ENCODE measurements around the gene CRELD1.

Gene CRELD1

GRCh38 chr3:9903904-9904303 is 29.7 kb upstream of the CRELD1 start:
- no peak for DNase-seq (ENCODE audit: low read depth, low spot score)

GRCh38 chr3:9906480-9906879 is 27.2 kb upstream of the CRELD1 start:
- no peak for DNase-seq (ENCODE audit: low read depth, low spot score)

GRCh38 chr3:9908286-9908685 is 25.3 kb upstream of the CRELD1 start:
- no peak for DNase-seq (ENCODE audit: low read depth, low spot score)

- no peak for DNase-seq (ENCODE audit: low read depth, low spot score)
Measured at GRCh38 chr3:9909221-9910013, 24.2 kb upstream of the CRELD1 start.

- no peak for DNase-seq (ENCODE audit: low read depth, low spot score)
Measured at GRCh38 chr3:9911863-9912262, 21.8 kb upstream of the CRELD1 start.

DNA sequence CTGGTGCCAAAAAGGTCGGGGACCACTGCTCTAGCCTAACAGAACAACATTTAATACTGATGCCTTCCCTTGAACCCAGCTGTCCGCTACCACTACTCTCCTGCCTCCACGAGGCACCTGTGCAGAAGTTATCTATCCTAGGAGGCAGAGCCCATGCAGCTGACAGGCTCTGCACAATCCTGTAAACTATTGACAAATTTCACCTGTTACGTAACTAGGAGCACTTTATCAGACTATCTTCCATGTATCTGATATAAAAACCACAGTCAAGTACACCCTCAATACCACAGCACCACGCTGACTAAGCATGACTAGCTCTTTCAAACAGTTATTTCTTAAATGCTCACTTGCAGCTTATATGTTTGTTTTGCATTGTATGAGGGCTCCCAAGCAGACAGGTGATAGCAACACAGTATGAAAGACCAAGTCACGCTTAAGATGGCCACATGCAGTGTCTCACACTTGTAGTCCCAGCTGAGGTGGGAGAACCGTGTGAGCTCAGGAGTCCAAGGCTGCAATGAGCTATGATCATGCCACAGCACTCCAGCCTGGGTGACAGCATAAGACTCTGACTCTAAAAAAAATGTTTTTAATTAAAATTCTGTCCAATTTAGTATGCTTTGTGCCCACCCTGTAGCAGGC is 21.2 kb upstream of the CRELD1 start:
- no peak for DNase-seq (ENCODE audit: low read depth, low spot score)

DNA sequence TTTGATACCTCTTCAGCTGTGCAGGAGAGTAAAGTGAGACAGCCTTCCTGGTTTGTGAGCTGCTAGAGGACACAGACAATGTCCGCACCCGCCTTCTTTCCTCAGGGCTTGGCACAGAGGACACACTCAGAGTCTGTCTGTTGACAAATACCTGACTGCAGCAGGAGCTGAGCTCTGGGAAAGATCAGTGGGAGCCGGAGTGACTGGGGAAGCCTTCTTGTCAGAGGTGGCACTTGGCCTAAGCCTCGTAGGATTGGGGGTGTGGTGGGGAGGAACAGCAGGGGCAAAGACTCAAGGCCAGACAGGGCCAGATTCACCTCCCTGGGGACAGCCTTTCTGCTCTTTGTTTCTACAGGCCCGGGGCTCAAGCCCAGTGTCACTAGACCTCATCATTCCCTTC is 20.0 kb upstream of the CRELD1 start:
- DNase-seq (ENCODE audit: low read depth, low spot score), result no peak

DNA sequence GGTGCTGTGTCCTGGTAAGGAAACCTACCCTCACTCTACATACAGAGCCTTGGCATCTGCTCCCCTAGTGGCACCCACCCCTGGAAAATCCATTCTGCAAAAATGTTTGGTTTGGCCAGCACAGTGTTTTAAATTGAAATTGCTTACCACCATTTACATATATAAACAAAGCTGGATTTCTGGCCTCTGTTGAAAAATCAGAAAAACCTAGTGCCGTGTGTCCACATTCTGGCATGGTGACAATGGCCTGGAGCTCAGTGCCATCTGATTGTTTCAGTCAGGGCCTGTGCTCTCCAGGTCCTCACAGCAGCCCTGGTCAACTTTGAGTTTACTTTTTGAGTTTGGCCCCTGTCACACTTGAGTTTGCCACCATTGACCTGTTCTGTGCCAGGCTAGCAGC is 19.6 kb upstream of the CRELD1 start:
- DNase-seq (ENCODE audit: low read depth, low spot score), result no peak

- no peak for DNase-seq (ENCODE audit: low read depth, low spot score)
Measured at GRCh38 chr3:9914559-9915253, 18.9 kb upstream of the CRELD1 start.

DNA sequence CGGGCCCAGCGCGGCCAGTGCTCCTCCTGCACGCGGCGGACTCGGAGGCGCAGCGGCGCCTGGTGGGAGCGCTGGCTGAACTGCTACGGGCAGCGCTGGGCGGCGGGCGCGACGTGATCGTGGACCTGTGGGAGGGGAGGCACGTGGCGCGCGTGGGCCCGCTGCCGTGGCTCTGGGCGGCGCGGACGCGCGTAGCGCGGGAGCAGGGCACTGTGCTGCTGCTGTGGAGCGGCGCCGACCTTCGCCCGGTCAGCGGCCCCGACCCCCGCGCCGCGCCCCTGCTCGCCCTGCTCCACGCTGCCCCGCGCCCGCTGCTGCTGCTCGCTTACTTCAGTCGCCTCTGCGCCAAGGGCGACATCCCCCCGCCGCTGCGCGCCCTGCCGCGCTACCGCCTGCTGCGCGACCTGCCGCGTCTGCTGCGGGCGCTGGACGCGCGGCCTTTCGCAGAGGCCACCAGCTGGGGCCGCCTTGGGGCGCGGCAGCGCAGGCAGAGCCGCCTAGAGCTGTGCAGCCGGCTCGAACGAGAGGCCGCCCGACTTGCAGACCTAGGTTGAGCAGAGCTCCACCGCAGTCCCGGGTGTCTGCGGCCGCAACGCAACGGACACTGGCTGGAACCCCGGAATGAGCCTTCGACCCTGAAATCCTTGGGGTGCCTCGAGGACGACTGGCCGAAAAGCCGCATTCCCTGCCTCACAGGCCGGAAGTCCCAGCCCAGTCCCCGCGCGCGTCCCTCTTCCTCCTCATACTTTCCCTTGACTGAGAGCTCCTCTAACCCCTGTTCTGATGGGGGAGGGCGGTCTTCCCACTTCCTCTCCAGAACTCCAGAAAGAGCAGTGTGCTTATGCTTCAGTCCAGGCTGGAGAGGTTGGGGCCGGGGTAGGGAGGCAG is 18.1 kb upstream of the CRELD1 start:
- no peak for DNase-seq (ENCODE audit: low read depth, low spot score)

- no peak for DNase-seq (ENCODE audit: low read depth, low spot score)
Measured at GRCh38 chr3:9916346-9916733, 17.3 kb upstream of the CRELD1 start.

GRCh38 chr3:9916734-9917680 is 16.6 kb upstream of the CRELD1 start, which contains the start of gene IL17RC:
Gene IL17RC (plus strand): TSS chr3:9917098. CDS start chr3:9917316, 218 bp downstream.
- DNase-seq (ENCODE audit: low read depth, low spot score), result no peak

- no peak for DNase-seq (ENCODE audit: low read depth, low spot score)
Measured at GRCh38 chr3:9917820-9918219, 15.8 kb upstream of the CRELD1 start.

- DNase-seq (ENCODE audit: low read depth, low spot score), result no peak
Measured at GRCh38 chr3:9918261-9919038, 15.2 kb upstream of the CRELD1 start.

GRCh38 chr3:9928158-9928557 is 5.5 kb upstream of the CRELD1 start:
- no peak for DNase-seq (ENCODE audit: low read depth, low spot score)

DNA sequence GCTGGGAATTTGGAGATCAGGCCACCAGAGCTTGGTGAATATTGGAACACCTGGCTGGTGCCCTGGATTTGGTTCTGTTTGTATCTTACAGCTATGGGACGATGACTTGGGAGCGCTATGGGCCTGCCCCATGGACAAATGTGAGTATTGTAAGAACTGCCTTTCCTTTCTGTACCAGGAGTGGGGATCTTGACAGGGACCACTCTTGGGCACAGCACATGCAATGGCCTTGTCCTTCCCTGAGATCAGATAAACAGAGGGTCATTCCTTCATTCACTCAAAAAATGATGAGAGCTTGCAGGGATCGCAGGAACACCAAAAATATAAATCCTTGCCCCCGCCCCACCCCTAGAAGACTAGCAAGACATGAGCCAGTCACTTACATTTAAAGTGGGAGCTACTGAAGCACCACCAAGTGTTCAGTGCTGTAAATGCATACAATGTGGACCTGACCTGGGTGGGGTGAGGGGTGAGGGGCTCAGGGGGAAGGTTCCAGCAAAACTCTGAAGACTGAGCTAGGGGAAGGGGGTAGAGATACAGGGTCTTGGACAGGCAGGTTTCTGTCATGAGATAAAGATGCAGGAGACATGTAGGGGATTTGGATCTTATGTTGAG is 2.7 kb upstream of the CRELD1 start:
- no peak for DNase-seq (ENCODE audit: low read depth, low spot score)

DNA sequence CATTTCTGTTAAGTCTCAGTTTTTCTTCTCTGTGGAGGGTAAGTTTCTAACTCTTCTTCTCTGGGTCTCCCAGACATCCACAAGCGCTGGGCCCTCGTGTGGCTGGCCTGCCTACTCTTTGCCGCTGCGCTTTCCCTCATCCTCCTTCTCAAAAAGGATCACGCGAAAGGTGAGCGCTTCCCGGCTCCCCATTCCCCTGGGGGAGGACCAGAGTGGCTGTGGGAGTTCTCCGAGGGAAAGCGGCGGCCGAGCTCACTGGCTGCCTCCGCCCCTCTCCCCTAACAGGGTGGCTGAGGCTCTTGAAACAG is 1.1 kb upstream of the CRELD1 start:
- DNase-seq (ENCODE audit: low read depth, low spot score), result no peak

DNA sequence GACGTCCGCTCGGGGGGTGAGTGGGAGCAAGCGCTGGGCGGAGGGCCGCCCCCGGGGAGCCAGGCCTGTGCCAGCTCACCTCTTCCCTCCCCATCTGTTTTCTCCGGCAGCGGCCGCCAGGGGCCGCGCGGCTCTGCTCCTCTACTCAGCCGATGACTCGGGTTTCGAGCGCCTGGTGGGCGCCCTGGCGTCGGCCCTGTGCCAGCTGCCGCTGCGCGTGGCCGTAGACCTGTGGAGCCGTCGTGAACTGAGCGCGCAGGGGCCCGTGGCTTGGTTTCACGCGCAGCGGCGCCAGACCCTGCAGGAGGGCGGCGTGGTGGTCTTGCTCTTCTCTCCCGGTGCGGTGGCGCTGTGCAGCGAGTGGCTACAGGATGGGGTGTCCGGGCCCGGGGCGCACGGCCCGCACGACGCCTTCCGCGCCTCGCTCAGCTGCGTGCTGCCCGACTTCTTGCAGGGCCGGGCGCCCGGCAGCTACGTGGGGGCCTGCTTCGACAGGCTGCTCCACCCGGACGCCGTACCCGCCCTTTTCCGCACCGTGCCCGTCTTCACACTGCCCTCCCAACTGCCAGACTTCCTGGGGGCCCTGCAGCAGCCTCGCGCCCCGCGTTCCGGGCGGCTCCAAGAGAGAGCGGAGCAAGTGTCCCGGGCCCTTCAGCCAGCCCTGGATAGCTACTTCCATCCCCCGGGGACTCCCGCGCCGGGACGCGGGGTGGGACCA is 632 bp upstream of the CRELD1 start:
- DNase-seq (ENCODE audit: low read depth, low spot score), result peak; percentile 77

GRCh38 chr3:9934235-9934621 is 594 bp downstream of the CRELD1 start:
- no peak for DNase-seq (ENCODE audit: low read depth, low spot score)
